GM18508 (cell line): Measurements from ENCODE around the gene GDF10.

Experiments
- ATAC-seq: cut with Tn5 transposase; IDR thresholded peaks from one replicate; pipeline ENCODE4 v1.9.1; 2021; ENCODE audit warnings: moderate number of reproducible peaks; ENCODE audit not compliant: insufficient read depth, unreplicated experiment

Gene GDF10

DNA sequence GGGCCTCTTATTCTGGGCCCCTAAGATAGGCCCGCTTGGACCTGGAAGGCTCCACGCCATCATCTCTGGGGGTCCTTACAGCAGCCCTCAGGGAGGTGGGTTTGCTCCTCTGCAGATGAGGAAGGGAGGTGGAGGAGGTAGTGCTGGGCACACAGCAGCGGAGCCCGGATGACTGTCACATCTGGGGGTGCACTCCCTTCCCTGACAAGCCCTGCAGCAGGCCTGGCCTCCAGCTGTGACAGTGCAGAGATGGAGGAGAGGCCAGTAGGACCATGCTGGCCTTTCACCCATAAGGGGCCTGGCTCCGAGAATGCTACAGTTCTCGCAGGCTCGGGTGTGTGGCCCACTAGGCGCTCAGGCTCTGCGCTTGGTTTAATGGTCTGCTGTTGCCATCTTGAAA, 31.5 kb downstream of the GDF10 start:
- ATAC-seq: no peak

DNA sequence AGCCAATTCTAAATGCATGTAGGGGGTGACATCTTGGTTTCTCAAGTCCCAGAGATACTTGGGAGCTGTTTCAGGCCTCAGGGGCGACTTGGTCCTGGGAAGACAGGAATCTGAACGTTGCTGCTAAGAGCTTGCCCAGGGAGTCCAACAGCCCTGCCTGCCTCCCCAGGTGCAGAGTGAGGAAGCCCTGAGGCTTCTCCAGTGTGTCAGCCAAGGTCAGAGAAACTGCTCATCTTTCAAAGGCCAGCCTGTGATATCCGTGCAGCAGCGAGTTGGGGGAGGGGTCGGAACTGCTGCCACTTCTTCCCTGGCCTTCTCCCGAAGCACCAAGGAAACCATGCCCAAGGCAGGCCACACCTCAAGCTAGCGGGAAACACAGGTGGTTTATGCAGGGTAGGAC, 32.0 kb downstream of the GDF10 start:
- no peak for ATAC-seq

DNA sequence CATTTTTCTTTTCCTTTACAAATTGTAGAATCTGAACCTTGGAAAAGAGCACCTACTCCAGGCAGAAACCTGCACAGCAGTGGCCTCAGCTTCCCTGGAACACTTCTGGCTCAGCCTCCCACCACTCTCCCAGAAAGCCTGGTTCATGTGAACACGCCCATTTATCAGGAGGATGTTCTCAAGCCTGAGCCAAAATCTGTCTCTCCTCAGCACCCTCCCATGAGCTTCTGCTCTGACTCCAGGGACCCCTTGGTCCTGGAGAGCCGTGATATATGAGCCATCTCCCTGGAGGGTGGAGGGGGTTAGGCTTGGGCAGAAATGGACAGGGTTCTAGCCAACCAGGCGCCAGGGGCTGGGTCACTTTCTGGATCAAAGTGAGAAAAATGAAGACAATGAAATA, 32.4 kb downstream of the GDF10 start:
- no peak for ATAC-seq

DNA sequence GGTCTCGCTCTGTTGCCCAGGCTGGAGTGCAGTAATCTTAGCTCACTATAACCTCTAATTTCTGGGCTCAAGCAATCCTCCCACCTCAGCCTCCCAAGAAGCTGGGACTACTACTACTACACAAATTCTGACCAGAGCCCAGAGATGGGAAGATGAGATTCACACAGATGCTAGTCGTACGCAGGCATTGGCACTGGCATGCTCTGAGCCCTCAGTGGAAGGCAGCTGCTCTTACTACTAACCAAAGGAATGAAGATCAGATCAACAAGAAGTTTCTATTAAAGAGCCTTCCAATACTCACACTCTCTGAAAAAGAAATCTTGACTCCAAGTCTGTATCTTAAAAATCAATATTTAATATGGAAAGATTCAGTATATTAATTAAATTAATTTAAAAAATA, 32.9 kb downstream of the GDF10 start:
- ATAC-seq: no peak

DNA sequence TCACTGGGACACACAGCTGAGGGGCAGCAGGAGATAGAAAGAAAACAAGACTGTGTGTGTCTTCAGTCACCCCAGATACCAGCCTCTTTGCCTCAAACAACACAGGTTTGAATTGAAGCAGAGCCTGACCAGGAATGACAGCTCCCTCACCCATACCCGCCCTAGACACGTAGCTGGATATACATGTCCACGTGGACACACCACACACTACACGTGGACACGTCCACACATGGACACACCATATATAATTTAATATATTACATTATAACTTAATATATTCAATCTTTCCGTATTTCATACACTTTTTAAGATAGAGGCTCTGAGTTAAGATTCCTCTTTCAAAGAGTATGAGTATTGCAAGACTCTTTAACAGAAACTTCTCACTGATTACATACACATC, 33.5 kb downstream of the GDF10 start:
- ATAC-seq: no peak

DNA sequence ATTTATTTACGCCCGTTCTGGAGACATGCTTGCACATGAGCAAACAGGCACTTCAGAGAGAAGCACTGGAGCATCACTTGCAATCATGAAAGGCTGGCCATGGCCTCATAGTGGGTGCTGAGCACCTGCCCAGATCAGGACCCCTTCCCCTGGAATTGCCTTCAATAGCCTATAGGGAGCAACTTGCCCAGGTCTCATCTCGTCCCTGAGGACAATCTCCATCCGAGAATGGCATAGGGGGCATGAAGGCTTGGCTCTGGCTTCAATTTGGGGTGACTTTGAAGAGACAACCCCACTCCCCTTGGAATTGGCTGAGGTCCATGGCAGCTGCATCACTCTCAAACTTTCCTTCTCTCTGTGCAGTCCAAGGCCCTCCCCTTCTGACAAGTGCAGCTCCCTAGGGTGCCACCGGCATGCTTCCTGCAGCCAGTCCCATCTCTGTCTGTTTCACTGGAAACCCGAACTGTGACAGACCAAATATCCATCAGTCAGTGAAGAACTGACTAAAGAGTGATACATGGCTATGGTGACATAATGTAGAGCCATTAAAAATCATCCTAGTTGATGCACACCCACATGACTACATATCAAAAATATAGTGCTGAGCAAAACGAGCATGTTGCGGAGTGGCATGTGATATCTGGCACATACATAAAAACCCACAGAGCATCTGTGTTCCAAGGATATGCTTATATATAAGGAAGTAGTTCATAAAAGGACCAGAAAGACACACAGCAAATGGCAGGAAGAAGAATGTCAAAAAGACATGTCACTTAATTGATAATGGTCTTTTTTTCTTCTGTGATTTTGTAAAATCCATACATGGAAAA, 34.7 kb downstream of the GDF10 start:
- no peak for ATAC-seq

DNA sequence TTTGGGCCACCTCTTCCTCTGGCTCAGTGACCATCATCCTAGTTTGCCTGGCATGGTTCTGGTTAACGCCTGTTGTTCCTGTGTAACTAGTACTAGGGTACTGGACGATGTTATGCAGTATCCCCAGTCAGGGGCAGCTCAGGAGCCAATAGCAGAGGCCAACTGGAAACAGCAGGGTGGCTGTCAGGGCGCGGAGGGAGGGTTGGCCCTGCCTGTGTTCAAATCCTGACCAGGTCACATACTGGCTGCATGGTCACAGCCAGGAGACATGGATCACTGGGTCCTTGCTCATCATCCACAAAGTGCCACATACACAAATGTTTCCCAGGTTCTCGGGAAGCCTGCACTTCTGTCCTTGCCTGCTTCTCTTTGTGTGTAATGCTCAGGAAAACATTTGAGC, 35.9 kb downstream of the GDF10 start:
- ATAC-seq: no peak

DNA sequence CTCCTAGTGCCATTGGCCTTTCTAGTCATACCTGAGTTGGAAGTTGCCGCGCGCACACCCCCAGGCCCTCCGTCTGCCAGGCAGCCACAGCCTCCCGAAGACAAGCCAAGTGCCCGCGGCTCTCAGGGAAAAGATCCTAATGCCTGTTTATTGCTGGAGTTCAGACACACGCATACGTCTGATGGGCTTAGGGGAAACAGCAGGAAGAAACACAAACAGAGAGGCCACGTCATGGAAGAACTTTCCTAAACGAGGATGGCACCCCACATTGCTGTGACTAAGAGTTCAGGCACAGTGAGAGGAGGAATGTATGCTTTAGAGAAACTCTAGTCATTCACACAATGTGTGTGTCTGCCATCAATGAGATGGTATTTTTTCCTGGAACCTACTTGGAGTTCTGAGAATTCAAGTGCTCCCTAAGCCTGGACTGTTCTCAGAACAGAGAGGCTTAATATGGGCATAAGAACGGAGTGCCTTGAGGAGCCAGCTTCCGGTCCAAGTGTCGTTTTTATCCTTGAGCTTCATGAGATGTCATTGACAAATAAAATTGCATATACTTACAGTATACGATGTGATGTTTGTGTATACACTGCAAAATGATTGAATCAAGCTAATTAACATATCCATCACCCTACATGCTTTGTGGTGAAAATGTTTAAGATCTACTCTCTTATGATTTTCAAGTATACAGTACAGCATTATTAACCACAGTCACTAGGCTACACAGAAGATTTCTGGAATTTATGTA, 36.6 kb downstream of the GDF10 start:
- ATAC-seq: no peak

DNA sequence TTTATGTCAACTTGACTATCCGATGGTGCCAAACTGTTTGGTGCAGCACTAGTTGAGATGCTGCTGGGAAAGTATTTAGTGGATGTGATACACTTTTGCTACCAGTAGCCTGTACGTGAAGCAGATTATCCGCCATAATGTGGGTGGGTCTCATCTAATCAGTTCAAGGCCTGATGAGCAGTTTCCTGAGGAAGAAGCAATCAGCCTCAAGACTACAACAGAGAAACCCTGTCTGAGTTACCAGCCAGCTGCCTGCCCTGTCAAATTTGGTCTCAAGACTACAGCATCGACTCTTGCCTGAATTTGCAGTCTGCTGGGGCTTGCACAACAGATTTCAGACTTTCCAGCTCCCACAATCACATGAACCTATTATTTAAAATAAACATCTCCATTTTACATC, 37.3 kb downstream of the GDF10 start:
- no peak for ATAC-seq

DNA sequence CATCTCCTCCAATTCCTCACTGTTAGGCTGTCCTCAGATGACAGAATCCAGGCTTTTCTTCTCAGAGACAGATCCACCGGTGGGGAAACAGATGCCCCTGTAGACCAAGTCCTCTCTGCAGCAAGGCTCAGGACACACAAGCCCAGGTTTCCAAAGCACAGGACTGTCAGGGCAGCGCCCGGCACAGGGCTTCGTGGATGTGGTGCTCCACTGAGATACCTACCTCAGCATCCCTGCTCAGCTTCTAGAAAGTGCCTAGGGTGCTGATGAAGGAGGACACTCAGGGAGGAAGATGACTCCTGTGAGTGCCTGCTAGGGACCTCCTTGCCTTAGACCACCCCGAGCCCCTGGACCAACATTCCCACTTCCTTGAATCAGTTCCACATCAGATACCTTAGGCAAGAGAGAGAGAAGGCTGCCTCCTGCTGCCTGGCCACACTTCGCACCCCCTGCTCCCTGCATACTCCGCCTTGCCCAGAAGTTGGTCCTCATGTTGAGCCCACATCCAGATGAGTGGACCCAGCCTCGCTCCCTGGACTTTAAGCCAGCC, 39.3 kb downstream of the GDF10 start:
- no peak for ATAC-seq

DNA sequence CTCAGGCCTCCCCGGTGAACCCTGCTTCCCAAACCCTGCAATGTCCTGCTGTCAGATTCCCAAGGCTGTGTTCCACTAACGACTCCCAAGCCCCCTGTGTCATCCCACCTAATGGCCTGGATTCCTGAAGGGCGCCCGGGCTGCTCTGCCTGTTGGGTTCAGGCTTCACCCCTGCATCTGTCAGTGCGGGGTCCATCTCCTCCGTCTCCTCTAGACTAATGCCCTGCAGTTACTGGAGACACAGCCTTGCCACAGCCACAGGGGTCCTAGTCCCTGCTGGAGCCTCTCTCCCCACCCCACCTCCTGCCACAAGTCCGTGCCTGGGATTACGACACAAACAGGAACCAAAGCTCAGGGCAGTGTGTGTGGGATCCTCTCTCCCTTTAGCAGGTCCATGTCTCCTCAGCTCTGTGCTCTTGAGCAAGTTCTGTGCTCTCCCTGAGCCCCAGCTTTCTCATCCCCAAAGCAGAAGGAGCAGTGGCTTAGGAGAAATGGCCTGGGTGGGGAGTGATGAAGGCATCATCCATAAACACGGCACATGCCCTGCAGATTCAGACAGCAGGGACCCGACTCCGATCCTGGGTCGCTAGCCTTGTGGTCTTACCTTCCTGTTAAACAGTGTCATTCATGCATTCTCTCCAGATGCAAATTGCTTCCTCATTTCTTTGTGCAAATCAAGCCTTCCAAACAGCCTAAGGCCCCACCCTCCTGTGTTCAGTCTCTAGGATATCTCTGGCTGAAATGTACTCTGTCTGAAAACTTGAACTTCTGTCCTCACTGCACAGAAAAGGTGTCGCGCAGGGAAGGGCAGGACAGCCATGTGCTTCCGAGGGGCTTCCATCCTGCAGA, 40.0 kb downstream of the GDF10 start:
- no peak for ATAC-seq

DNA sequence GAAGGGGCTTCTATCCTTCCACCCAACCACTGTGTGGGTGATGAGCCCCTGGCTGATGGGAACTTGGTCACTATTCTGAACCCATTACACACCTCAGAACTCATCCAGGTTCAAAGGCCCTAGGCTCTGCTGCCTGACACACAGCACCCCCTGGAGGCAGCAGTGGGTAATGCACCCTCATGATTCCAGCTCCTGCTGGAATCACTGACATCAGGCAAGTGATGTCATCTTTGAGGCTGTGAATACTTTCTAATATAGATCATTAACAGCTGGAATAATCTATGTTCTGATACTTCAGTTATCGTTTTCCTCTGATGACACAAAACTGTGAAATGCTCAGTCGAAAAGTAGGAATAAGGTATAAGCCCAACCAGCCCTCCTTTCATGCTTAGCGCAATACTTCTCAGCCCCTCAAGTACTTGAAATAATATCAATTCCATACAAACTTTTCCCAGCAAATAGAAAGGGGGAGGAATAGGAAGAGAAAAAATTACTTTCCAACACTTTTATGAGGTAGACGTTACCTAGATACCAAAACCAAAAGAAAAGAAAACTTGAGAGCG, 40.7 kb downstream of the GDF10 start:
- no peak for ATAC-seq

DNA sequence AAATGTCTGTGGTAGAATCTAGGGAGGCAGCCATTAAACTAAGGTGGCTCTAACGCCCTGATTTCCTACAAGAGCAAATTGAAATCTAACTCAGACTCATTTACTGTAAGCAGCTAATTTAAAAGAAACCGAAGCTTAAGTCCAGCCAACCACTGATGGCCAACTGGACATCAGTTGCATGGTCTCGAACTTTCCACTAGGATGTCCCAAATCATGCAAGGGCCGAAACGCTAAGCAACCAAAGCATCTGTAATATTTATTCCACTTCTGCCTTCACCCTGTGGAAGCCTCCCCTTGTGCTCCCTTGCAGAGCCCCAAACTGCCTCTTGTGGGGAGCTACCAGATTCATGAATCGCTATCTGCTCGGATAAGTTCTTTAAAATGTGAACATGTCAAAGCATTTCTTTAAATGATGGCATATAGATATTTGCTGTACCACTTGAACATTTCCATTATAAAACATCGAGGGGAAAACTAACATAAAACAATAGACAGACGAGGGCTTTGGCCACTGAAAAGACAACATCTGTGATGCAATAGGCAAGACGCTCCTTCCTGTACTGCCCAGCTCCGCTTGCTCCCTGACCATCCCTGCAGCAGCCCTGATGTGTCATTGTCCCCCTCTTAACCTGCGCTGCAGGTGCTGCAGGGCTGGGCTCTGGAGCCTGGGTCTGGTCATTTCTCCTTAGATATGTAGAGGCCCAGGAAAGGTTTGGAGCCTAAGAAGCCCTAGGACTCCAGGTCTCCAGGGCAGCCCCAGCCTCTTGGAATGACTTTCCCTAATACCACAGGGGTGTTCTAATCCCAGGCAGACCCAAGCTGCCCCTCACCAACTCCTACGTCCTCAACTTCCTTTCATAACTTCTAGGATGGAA, 45.2 kb downstream of the GDF10 start:
- ATAC-seq: no peak

DNA sequence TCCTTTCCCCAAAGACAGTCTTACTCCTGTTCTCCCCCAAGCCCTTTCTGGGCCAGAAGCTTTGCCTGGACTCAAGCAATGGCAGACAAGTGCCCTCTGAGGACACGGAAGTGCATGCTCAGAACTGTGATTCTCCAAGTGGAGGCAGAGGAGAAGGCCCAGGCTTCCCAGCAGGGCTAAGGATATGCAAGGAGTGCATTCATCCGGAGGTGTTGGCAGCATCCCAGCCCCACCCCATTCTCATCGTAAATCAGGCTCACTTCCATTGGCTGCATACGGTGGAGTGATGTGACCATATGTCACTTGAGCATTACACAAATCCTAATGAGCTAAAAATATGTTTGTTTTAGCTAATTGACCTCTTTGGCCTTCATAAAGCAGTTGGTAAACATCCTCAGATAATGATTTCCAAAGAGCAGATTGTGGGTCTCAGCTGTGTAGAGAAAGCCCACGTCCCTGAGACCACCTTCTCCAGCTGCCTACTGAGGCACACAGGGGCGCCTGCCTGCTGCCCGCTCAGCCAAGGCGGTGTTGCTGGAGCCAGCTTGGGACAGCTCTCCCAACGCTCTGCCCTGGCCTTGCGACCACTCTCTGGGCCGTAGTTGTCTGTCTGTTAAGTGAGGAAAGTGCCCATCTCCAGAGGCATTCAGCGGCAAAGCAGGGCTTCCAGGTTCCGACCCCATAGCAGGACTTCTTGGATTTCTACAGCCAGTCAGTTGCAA, 46.7 kb downstream of the GDF10 start:
- ATAC-seq: no peak

DNA sequence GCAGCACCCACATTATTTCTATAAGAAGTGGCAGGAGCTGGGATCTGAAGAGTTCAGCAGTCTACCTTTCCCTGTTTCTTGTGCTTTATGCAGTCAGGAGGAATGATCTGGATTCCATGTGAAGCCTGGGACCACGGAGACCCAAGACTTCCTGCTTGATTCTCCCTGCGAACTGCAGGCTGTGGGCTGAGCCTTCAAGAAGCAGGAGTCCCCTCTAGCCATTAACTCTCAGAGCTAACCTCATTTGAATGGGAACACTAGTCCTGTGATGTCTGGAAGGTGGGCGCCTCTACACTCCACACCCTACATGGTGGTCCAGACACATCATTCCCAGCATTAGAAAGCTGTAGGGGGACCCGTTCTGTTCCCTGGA, 47.3 kb downstream of the GDF10 start:
- no peak for ATAC-seq

DNA sequence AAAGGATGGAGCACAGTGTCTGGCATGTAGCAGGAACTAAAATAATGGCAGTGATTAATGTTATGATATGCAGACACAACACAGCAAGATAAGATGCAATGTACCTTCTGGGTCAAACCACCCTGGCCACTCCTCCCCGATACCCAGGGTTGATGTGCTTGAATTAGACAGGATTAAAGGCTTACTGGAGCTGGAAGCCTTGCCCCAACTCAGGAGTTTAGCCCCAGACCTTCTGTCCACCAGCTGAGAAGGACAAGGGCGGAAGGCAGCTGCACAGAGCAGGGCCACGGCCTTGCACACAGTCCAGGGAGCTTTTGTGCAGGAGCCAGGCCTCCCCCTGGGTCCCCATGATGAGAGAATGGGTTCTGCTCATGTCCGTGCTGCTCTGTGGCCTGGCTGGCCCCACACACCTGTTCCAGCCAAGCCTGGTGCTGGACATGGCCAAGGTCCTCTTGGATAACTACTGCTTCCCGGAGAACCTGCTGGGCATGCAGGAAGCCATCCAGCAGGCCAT, 48.2 kb downstream of the GDF10 start, which contains the start of gene RBP3:
Gene RBP3, plus strand, starts transcription at position 226 of the 514 bp plus-strand sequence. Its CDS starts 122 bp downstream, at position 348.
- ATAC-seq: no peak

DNA sequence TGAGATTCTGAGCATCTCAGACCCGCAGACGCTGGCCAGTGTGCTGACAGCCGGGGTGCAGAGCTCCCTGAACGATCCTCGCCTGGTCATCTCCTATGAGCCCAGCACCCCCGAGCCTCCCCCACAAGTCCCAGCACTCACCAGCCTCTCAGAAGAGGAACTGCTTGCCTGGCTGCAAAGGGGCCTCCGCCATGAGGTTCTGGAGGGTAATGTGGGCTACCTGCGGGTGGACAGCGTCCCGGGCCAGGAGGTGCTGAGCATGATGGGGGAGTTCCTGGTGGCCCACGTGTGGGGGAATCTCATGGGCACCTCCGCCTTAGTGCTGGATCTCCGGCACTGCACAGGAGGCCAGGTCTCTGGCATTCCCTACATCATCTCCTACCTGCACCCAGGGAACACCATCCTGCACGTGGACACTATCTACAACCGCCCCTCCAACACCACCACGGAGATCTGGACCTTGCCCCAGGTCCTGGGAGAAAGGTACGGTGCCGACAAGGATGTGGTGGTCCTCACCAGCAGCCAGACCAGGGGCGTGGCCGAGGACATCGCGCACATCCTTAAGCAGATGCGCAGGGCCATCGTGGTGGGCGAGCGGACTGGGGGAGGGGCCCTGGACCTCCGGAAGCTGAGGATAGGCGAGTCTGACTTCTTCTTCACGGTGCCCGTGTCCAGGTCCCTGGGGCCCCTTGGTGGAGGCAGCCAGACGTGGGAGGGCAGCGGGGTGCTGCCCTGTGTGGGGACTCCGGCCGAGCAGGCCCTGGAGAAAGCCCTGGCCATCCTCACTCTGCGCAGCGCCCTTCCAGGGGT, 48.9 kb downstream of the GDF10 start:
- no peak for ATAC-seq

DNA sequence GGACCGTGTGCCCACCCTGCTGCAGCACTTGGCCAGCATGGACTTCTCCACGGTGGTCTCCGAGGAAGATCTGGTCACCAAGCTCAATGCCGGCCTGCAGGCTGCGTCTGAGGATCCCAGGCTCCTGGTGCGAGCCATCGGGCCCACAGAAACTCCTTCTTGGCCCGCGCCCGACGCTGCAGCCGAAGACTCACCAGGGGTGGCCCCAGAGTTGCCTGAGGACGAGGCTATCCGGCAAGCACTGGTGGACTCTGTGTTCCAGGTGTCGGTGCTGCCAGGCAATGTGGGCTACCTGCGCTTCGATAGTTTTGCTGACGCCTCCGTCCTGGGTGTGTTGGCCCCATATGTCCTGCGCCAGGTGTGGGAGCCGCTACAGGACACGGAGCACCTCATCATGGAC, 49.5 kb downstream of the GDF10 start:
- ATAC-seq: no peak
